NCI-H1105 (cell line): ENCODE measurements around the gene JAG1.

Experiments
- DNase-seq: peaks from one replicate; lab custom pipeline; 2025; lab: John Stamatoyannopoulos, UW

The JAG1 gene

GRCh38 chr20:10699489-10699888 lies 25.7 kb upstream of the JAG1 start:
- no peak for DNase-seq

DNA sequence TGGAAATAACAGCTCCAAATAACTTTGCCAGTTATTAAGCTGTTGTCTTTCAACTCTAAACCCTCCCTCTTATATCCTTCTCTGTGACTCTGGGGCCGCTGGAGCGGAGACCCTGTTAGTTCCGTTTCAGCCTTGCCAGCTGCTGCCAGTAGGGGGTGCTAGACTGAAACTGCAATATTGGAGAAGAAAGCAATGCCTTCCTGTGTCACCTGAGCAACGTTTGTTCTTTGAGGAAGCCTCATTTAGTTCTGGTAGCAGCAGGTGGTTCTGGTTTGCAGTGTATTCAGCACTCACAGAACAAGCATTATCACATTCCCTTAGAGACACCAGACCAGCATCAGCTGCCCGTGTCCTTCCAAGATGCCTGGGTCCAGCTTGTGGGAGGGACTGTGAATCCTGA lies 22.9 kb upstream of the JAG1 start:
- DNase-seq = no peak

DNA sequence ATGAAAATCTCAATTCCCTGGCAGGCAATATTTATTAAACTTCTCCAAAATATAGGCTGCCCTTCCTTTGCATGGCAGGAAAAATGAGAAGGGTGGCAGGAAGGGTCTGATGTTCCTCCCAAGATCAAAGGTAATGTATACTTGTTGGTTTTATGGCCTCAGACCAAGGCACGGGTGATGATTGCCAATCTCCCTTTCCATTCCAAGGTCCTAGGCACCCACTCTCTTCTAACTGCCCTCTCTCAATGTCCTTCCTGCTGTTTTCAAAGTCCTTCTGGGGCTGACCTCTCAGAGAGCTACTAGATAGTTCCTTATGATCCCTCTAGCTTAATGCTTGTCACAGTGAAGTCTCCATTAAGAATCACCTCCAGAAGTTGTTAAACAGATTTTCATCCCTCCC lies 15.6 kb upstream of the JAG1 start:
- DNase-seq = no peak

GRCh38 chr20:10687895-10688294 lies 14.1 kb upstream of the JAG1 start:
- no peak for DNase-seq

DNA sequence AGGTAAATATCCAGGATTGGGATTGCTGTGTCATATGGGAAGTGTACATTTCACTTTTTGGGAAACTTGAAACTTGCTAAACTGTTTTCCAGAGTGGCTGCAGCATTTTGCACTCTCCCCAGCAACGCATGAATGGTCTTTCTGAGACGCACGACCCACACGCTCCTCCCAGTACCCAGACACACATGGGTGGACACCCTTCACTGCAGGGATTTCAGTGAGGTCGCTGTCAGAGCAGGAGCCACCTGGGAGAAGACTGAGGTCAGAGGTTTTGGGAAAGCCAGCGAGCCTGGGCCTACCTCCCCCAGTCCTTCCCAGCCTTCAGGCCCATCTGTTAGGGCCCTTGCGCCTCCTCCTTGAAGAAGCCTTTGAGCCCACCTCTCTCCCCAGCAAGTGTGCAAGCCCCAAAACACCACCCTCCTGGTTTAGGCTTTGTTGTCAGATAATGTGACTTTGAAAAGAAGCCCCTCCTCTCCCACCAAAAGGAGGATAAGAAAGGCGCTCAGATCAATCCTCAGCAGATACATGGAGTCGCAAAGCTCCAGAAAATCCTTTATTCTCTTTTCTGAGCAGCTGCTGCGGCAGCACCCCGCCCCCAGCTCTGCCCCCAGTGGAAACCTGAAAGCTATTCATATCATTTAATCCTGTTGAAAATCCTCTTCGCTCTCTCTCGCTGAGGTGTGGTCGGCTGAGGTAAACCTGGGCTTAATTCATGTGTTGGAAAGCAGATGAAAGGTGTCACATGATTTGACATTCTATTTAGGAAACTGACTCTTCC lies 12.7 kb upstream of the JAG1 start:
- DNase-seq = no peak

DNA sequence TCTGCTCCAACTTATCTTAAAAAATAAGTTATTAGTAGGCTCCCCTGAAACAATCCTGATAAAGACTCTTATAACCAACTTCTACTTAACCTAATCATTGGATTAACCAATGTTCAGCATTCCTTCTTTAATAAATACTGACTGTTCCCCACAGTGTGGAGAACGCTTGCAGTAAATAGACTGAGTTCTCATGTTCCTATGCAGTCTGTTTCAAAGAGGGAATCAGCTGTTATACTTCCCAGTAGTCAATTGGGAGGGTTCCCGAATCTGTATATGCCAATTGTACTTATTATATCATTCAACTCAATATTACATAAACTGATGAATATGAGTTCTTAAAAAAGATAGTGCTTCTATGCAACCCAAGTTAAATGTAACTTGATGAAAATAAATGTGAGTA lies 9.7 kb upstream of the JAG1 start:
- no peak for DNase-seq

DNA sequence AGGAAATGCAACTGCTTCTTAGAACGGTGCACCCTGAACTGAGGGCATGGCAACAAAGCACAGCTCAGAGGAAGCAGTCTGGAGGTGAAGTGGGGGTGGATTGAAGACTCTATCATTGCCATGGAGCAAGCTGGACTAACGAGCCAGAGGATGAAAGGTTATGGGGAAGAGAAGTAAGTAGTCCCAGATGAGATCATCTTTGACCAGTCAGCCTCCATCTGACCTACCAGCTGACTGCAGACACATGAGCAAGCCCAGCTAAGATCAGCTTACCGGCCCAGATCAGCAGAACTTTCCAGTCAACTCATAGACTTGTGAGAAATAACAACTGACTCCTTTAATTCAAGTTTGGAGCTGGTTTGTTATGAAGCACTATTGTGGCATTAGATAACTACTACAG lies 9.1 kb upstream of the JAG1 start:
- DNase-seq = no peak

- DNase-seq = no peak
Observed at GRCh38 chr20:10681494-10681893, 7.7 kb upstream of the JAG1 start.

GRCh38 chr20:10680571-10680970 lies 6.8 kb upstream of the JAG1 start:
- no peak for DNase-seq

DNA sequence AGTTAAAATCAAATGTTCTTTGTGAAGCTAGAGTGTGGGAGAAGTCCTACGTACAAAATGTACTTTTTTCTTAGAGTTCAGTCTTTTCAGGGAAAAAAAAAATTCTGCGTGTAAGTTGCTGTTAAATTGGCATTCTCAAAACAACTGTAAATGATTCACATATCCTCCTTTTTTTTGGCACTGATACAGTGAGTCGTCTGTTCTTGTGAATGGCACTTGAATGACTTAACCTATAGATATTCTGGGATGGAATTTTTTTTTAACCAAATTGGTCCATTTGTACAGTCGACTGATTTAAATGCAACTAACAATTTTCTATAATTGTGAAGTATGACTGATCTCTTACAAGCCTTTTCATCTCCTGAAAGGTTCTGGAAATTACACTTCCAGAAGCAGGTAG lies 5.5 kb upstream of the JAG1 start:
- no peak for DNase-seq

- DNase-seq = no peak
Observed at GRCh38 chr20:10676518-10676917, 2.7 kb upstream of the JAG1 start.

DNA sequence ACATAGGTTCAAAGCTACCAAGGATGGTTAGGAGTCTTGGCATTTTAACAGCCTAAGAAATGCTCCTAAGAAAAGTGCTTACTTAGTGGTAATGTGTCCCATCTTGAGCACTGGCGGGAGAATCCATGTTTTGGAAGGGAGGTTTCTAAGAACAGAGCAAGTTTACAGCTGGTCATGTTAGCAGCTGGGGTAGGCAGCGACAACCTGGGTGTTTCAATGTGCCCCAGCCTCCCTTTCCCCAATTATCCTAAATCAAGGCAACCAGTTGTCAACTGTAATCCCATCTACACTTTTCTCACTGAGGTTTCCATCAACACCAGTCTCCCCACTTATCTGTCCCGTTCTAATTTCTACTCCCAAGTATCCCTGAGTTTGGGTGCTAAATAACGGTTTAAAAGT lies 1.6 kb upstream of the JAG1 start:
- no peak for DNase-seq

DNA sequence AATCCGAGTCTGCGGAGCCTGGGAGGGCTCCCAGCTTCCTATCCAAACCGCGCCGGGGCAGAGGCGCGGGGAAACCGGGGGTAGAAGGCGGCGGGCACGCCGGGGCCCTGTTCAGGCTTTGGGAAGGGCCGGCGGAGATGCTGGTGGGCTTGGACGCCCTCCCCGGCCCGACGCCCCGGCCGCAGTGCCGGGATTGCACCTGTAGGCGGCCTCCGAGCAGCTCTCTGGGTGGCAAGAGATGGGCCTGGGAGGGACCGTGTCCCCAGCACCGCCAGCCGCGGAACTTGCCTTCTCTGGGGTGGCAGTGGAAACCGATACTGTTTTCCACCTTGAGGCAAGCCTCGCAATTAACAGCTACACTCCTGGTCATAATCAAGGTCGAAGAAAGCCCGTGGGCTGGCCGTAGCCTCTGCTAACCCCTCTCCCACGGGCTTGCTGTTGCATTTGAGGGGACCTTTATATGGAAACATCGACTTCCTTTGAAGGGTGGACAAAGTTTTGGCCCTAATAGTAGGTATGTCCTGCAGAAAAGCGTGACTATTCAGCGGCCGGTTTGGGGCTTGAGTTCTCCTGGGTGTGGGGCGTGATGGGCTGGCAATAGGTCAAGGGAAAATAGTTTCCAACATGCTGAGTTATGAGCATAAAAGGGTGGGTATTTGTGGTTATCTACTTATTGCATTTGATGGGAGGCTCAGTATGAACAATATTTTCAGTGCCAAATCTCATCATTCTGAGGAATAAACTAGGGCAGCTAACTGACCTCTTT lies 1.1 kb upstream of the JAG1 start:
- peak; percentile 60 for DNase-seq

DNA sequence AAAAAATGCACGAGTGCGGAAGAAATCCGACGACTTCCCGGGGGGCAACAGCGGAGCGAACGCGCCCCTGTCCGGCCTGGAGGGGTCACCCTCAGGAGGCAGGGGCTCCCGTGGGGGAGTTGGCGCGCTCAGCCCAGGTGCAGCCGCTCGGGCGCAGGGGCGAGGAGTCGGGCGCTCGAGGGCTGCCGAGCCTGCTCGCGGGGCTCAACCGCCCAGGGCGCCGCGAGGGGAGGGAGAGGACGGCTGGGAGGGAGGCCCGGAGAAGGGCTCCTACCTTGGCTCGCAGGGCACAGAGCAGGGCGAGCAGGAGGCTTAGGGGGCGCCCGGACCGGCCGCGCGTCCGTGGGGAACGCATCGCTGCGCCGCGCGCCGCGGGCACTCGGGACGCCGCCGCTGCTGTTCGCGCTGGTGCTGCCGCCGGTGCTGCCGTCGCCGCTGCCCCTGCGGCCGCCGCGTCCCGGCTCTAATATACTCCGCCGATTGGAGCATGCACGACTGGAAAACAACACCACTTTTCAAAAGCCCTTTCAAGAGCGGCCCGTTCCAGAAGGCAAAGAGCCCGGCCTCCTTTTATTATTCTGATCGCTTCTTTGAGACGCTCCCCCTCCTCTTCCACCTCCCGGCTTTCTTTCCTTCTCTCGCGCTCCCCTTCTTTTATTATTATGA lies 490 bp downstream of the JAG1 start:
- no peak for DNase-seq

DNA sequence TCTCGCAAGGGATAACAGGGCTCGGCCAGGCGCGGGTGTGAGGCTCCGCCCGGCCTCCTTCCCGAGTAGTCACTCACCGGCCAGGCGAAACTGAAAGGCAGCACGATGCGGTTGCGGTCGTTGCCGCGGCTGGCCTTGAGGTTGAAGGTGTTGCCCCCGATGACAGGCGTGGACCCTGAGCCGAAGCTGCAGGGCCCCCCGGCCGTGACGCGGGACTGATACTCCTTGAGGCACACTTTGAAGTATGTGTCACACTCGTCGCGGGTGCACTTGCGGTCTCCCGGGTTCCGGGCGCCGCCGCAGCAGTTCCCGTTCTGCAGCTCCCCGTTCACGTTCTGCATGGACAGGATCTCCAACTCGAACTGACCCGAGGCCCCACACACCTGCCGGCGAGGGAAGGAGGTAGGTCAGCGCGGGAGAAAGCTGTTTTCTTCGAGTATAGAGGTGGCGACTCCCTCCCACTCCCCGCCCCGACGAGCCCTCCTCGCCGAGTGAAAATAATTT lies 1.1 kb downstream of the JAG1 start:
- no peak for DNase-seq

- DNase-seq = peak; percentile 38
Observed at GRCh38 chr20:10671919-10672623, 1.7 kb downstream of the JAG1 start.

DNA sequence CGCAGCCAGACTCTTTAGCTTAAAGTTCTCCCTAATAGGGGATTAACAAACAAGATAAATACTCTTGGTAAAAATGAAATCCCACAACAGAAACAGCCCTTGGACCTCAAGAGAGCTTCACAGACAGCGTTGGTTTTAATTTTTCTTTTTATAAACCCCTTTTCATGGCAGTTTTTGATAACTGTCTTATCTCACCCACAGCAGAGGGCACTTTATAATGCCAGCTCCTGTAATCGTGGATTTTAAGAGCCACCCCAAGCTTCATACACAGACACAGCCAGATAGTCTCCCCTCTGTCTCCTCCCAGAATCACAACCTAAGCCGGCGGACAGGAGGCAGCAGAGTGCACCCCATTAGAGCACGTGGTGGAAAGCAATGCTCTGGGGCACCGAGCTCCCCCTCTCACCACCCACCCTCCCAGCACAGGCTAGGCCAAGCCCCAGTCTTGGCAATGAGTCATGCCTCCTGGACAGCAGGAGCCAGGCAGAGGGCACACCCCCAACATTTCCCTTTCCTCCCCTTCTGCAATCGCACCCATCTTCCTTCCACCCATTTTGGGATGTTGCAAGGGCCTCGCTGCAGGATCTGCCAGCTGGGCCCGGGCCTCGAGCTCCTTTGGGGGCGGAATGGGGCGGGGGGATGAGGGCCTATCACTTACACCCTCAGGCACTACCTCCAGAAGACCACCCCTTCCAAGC lies 2.4 kb downstream of the JAG1 start:
- peak; percentile 42 for DNase-seq

DNA sequence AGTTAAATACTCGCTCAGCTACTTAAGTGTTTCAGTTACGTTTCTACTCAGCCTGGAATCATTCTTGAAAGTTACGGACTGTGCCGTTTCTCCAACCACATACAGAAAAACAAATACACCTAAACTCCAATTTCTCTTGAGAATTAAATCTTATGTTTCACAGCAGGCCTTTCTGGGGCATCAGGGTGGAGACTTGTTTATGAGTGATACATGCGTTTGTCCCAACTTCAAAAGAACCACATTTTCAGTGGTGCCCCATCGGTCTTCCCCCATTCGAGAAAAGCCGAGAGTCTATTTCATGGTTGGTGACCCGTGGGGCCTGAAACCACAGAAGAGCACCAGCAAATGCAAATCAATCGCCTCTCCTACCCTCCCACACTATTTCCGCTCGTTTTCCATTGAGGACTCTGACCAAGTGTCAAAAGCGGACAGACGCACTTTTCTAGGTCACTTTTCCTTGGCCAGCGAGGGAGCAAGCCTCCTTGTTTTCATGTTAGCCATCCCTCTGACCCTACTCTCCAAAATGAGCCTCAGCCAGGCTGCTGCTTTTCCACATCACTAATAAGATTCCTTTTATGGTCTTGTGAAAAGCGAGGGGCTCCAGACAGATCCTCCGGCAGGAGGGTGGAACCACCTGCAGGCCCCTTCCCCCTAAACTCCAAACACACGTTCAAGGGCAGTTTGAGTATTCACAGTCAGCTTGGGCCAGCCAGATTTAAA lies 3.1 kb downstream of the JAG1 start:
- DNase-seq = no peak

DNA sequence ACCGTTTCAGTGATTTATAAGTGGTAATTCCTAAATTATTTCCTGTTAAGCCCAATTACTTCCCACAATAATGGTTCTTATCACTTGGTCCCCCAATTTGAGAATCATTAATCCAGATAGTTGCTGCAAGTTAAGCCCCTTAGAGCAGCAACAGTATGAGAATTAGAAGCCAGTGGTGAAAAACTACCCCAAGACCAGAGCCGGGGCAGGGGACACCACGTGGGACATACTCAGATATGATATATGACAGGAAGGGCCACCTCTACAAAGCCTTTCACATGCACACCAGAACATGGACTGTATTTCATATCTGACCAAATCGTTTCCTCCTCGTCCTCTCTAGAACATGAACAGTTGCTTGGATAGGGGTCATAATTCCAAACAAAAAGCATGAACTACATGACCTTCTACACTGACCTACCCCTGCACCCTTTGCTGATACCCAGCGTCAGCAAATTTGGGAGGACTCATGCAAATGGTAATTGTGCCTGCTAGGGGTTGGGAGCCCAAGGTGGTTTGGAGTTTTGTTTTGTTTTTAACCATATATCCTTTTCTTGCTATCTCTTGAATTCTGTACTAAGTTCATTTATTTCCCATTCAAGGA lies 3.9 kb downstream of the JAG1 start:
- DNase-seq = no peak

DNA sequence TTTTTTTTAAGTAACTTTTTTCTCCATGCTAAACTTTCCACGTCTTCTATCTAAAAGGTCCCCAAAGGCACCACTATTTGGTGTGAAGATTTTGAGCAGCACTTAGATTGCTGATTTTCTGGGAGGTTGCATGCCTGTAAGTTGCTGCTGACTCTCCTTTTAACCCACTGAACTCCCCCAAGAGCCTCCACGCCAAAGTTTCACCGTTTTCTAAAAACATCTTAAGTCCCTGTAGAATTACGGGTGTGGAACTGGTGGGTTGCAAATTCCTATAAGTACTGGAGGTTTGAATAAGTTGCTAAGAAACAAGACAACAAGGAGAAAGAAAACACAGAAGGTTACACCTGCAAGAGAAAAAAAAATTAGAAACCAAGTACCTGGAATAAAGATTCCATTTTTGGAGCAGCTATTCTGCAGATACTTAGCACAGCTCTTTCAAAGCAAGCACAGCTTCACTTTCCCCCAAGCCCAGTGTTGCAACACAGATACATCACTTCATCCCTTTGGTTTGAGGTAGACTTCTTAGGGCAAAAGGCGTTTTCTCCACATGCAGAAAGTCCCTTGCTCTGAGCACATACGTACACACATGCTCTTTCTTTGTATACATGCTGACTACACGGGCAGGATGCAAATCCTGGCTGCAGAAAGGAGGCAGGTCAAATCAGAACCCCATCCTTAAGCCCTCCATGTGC lies 5.0 kb downstream of the JAG1 start:
- no peak for DNase-seq
